NB4 (cell line): ENCODE results near the gene RALY.

Experiments
- CTCF ChIP-seq: IDR thresholded peaks from one replicate; pipeline ENCODE4 v1.5.1; 2012; ENCODE audit warnings: low read depth, low read length
- MAX ChIP-seq: IDR thresholded peaks from 2 replicates; pipeline ENCODE4 v1.6.1; 2011; ENCODE audit warnings: low read depth, low read length
- POLR2A ChIP-seq: IDR thresholded peaks from 2 replicates; pipeline ENCODE4 v1.6.1; 2011; ENCODE audit warnings: mild to moderate bottlenecking; ENCODE audit not compliant: insufficient read length; ENCODE audit errors: extremely low read depth

- TF ChIP-seq CTCF (no peak), POLR2A (no peak), MAX (no peak)
These were observed 61.6 kb downstream of the RALY start for GRCh38 chr20:34055290-34055689.
